Measurements from ENCODE around the gene SLC9A1.

DNA sequence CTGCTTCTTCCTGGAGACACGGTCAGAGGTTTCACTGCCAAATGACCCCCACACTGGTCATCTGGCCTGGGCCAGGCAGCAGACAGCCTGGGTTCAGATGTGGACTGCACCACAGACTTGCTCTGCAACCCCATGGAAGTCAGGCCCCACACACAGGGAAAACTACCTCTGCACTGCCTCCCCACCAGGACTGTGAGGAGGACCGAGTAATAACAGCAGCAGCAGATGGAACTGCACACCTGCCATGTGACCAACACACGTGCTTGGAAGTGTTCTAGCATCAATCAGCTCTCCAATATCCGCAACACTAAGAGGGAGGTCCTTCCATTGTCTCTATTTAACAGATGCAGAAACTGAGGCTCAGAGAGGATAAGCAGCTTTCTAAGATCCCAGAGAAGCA is 51.4 kb downstream of the SLC9A1 start:
- TF ChIP-seq, protein P1, sequence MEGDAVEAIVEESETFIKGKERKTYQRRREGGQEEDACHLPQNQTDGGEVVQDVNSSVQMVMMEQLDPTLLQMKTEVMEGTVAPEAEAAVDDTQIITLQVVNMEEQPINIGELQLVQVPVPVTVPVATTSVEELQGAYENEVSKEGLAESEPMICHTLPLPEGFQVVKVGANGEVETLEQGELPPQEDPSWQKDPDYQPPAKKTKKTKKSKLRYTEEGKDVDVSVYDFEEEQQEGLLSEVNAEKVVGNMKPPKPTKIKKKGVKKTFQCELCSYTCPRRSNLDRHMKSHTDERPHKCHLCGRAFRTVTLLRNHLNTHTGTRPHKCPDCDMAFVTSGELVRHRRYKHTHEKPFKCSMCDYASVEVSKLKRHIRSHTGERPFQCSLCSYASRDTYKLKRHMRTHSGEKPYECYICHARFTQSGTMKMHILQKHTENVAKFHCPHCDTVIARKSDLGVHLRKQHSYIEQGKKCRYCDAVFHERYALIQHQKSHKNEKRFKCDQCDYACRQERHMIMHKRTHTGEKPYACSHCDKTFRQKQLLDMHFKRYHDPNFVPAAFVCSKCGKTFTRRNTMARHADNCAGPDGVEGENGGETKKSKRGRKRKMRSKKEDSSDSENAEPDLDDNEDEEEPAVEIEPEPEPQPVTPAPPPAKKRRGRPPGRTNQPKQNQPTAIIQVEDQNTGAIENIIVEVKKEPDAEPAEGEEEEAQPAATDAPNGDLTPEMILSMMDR (IDR thresholded peaks at IDR 0.05; ENCODE audit: low read depth, low read length): no peak
- no peak for TF ChIP-seq EZH2phosphoT487 (IDR thresholded peaks at IDR 0.05; ENCODE audit: low read depth)
